ENCODE measurements around the gene MTX3. TPM values are rescaled to one million over a fixed set of nuclear protein-coding genes. Genes with fewer than 3 reads are reported as not detected.

MTX3 gene
- total RNA-seq, 1 experiment from 2014 or later: 34.9 TPM

GRCh38 chr5:79983618-79984017 is 7.4 kb downstream of the MTX3 start:
- no TSS peak for BruUV-seq (replicated peaks)
- Histone ChIP-seq H3K9me2 (ENCODE audit: insufficient read depth) (no peaks in the 10 kb centered on the region), H3K4me1 (ENCODE audit: control insufficient read depth in 1 of 2, insufficient read depth in 2 of 2, low read length in 2 of 2) (no peaks in the 10 kb centered on the region), H4K20me1 (ENCODE audit: insufficient read depth) (no peaks in the 10 kb centered on the region), H3K4me2 (ENCODE audit: low read length) (no peak overlapping the region), H3K27me3 (ENCODE audit: insufficient read depth, low read length) (no peaks in the 10 kb centered on the region), H3K9me3 (ENCODE audit: control insufficient read depth in 1 of 2, insufficient read depth in 1 of 2, low read depth in 1 of 2, low read length in 2 of 2) (no peaks in the 10 kb centered on the region), H3K79me2 (ENCODE audit: insufficient read depth, low read length) (no peaks in the 10 kb centered on the region), H3K27ac (ENCODE audit: low read depth, low read length) (no peak overlapping the region), H2AFZ (ENCODE audit: low read depth, low read length, poor library complexity, severe bottlenecking) (no peak overlapping the region), H3K9ac (ENCODE audit: low read length) (no peak overlapping the region), H3K36me3 (ENCODE audit: control insufficient read depth in 1 of 2, insufficient read depth in 2 of 2, low read length in 2 of 2) (peaks cover 22 to 39% of the 10 kb centered on the region in 2 experiments), H3K4me3 (replicated peaks in 1 of 2; ENCODE audit: low read depth in 1 of 2, low read length in 2 of 2) (no peak overlapping the region)
- CTCF ChIA-PET: no interaction called here
- DNase-seq (ENCODE audit: low read depth, low spot score) (no peak), ATAC-seq (no peak)
- intact Hi-C loops (cut with micrococcal nuclease): no loop called here
- RAD21 ChIA-PET (ENCODE audit: low non-redundant PET in 1 of 2, low total read pairs in 2 of 2, uncharacterized antibody in 2 of 2, unreplicated experiment in 2 of 2): no interaction called here
- TF ChIP-seq REST (IDR thresholded peaks at IDR 0.05; ENCODE audit: low read depth) (no peak), ZFX (IDR thresholded peaks at IDR 0.05) (no peak), SIN3A (IDR thresholded peaks at IDR 0.05; ENCODE audit: low read depth) (no peak), CBX3 (IDR thresholded peaks at IDR 0.05; ENCODE audit: low read depth) (no peak), ELF1 (IDR thresholded peaks at IDR 0.05; ENCODE audit: borderline replicate concordance, low read depth) (no peak), ATF3 (IDR thresholded peaks at IDR 0.05) (no peak), EZH2phosphoT487 (IDR thresholded peaks at IDR 0.05; ENCODE audit: borderline replicate concordance) (no peak), ZNF274 (IDR thresholded peaks at IDR 0.05; ENCODE audit: low read depth, low read length) (no peak), SRF (IDR thresholded peaks at IDR 0.05; ENCODE audit: low read depth) (no peak), EGR1 (IDR thresholded peaks at IDR 0.05; ENCODE audit: low read depth) (no peak), SP1 (IDR thresholded peaks at IDR 0.05; ENCODE audit: low read depth) (no peak), POLR2A (IDR thresholded peaks at IDR 0.05; ENCODE audit: borderline replicate concordance, extremely low read depth, insufficient read depth, insufficient read length) (no peak), POLR2AphosphoS5 (IDR thresholded peaks at IDR 0.05; ENCODE audit: low read depth, low read length) (no peak), JUND (IDR thresholded peaks at IDR 0.05) (no peak), YY1 (IDR thresholded peaks at IDR 0.05; ENCODE audit: extremely low read depth, insufficient replicate concordance, low read depth, low read length) (no peak)
- POLR2A ChIA-PET: no interaction called here

All from HCT116 (cell line).